NT2/D1 (cell line): Measurements from ENCODE around the gene VIT.

Experiments used
- SUZ12 ChIP-seq: IDR thresholded peaks from 2 replicates; pipeline ENCODE4 v1.6.1; 2011; ENCODE audit not compliant: insufficient read length, insufficient read depth; ENCODE audit errors: extremely low read depth
- YY1 ChIP-seq: IDR thresholded peaks from 2 replicates; pipeline ENCODE4 v1.6.1; 2011; ENCODE audit not compliant: insufficient read length, insufficient read depth
- ZNF274 ChIP-seq: IDR thresholded peaks from 2 replicates; pipeline ENCODE4 v1.6.1; 2011; ENCODE audit warnings: mild to moderate bottlenecking, low read depth, low read length

DNA sequence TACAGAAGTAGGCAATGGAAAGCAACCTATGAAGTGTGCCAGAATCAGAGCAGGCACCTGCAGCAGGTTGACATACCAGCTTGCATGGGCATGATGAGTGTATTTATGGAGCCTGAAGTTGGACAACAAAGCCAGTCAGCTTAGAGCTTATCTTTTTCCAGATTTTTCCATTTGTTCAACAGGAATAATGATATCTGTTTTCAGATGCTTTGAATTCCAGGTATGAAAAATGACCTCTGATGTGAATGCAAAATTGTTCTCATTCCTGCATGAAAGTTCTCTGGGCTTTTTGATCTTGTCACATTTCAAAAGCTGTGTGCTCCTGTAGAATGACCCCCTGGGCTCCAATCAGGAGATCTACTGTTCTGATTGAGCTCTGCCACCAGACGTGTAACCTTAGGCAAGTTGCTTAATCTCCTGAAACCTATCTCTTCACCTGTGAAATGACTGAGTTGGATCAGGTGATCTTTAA is 38.2 kb upstream of the VIT start:
- TF ChIP-seq ZNF274 (no peak), YY1 (no peak), SUZ12 (no peak)
